Raji (cell line): Measurements from ENCODE around the gene COL1A1.

Experiments
- POLR2A ChIP-seq: IDR thresholded peaks from 2 replicates; pipeline ENCODE4 v1.6.1; 2011; ENCODE audit warnings: low read depth, low read length, control low read depth; ENCODE audit not compliant: insufficient read depth

Gene COL1A1

DNA sequence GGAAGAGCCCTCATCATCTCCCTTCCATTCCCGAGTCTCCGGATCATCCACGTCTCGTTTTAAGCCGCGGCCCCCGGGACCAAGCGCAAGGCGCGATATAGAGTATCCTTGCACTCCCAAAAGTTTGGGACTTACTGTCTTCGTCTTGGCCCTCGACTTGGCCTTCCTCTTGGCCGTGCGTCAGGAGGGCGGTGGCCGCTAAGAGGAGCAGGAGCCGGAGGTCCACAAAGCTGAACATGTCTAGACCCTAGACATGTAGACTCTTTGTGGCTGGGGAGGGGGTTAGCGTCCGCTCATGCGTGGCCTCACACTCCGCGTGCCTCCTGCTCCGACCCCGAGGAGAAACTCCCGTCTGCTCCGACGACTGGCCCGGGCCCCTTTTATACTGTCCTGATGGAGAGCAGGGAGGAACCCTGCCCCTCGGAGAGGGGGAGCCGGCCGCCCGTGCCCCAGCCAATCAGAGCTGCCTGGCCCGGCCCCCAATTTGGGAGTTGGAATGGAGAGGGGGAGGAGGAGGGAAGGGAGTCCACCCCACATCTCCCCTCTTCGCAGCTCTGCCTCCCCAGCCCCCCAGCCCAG lies at the start of gene COL1A1:
Gene COL1A1, minus strand, starts transcription at position 356 of the 579 bp plus-strand sequence. Its CDS starts 118 bp downstream, at position 238.
- TF ChIP-seq POLR2A, result no peak

- no peak for TF ChIP-seq POLR2A
Observed at GRCh38 chr17:50248255-50248654, 46.8 kb upstream of the COL1A1 start.

DNA sequence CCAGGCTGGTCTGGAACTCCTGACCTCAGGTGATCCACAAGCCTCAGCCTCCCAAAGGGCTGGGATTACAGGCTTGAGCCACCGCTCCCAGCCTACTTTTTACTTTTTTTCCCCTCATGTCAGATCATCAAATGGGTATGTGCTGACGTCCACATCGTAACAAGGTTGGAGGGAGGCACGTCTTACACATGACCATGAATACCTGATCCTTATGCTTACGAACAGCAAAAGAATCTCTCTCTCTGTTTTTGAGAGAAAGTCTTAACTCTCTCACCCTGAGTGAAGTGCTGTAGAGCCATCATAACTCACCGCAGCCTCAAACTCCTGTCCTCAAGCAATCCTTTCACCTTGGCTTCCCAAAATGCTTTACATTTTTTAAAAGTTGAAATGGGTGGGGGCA lies 43.3 kb upstream of the COL1A1 start:
- TF ChIP-seq POLR2A, result no peak

DNA sequence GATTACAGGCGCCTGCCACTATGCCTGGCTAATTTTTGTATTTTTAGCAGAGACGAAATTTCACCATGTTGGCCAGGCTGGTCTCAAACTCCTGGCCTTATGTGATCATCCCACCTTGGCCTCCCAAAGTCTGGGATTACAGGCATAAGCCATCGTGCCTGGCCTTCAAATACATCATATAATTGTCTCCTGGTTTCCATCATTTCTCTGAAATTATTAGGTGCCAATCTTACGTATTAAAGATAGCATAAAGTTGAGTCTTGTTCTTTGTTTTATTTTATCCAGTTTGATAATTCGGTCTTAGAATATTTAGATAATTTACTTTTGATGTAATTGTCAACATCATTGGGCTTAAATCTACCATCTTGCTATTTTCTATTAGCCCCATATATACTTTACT lies 40.0 kb upstream of the COL1A1 start:
- TF ChIP-seq POLR2A, result no peak

- TF ChIP-seq POLR2A, result no peak
Observed at GRCh38 chr17:50240851-50241250, 39.4 kb upstream of the COL1A1 start.

- no peak for TF ChIP-seq POLR2A
Observed at GRCh38 chr17:50239937-50240336, 38.5 kb upstream of the COL1A1 start.

- no peak for TF ChIP-seq POLR2A
Observed at GRCh38 chr17:50238601-50239280, 37.3 kb upstream of the COL1A1 start.

- no peak for TF ChIP-seq POLR2A
Observed at GRCh38 chr17:50237901-50238300, 36.5 kb upstream of the COL1A1 start.

DNA sequence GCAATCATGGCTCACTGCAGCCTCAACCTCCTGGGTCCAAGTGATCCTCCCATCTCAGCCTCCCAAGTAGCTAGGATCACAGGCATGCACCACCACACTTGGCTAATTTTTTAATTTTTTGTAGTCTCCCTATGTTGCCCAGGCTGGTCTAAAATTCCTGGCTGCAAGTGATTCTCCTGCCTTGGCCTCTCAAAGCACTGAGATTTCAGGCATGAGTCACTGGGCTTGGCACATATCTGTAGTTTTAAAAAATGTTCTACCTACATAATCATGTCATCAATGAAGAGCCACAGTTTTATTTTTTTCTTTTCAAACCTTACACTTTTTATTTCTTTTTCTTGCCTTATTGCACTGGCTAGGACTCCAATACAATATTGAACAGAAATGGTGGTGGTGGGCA lies 33.1 kb upstream of the COL1A1 start:
- no peak for TF ChIP-seq POLR2A

- TF ChIP-seq POLR2A, result no peak
Observed at GRCh38 chr17:50225701-50226240, 24.3 kb upstream of the COL1A1 start.

GRCh38 chr17:50222922-50223321 lies 21.5 kb upstream of the COL1A1 start:
- no peak for TF ChIP-seq POLR2A

DNA sequence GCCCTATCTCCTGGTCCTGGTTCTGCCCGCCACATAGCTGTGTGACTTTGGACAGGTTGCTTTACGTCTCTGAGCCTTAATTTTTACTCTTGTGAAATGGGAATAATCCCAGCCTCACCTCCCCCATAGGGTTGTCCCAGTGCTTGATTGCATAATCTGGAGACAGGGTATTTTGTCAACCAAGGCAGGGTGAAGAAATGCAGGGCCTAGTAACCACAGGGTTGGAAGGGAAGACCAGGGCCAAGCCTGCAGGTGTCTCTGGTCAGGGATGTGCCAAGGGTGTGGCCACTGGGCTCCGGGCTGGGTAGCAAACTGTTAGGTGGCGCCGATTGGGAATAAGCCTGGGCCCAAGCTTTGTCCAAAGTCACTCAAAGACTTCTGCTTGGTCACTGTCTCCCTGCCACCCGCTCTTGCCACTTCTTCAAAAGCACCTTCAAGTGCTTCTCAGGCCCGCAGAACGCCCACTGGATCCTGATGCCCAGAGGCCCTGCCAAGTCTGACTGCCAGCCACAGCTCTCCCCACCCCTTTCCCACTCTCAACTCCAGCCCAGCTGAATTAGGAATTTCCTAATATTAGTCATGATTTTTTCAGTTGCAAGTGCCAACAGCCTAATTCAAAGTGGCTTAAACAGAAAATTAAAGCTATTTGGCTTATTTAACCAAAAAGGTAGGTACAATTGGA lies 20.6 kb upstream of the COL1A1 start:
- TF ChIP-seq POLR2A, result no peak

DNA sequence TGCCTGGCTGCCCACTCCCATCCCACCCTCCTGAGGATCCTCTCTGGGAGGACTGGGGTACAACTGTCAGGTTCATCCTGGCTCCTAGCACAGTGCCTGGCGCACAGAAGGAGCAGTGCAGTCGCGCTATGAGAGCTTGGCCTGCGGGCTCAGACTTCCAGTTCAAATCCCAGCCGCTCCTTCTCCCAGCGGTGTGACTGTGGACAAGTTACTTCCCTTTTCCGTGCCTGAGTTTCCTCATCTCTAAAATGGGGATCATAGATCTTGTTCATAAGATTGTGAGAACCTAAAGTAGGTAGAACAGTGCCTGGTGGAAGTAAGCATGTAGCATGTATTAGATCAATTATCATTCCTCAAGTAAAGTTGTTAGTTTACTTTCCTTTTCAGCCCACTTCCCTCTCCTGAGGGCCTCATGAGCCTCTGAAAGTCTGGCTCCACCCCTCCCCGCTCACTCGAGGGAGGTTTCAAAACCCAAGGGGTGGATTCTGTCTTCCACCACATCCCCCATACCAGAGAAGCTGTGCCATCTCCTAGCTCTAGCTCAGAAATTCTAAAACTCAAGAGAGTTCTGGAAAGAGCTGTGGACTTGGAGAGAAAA lies 19.9 kb upstream of the COL1A1 start:
- TF ChIP-seq POLR2A, result no peak

- TF ChIP-seq POLR2A, result no peak
Observed at GRCh38 chr17:50220811-50221210, 19.4 kb upstream of the COL1A1 start.

DNA sequence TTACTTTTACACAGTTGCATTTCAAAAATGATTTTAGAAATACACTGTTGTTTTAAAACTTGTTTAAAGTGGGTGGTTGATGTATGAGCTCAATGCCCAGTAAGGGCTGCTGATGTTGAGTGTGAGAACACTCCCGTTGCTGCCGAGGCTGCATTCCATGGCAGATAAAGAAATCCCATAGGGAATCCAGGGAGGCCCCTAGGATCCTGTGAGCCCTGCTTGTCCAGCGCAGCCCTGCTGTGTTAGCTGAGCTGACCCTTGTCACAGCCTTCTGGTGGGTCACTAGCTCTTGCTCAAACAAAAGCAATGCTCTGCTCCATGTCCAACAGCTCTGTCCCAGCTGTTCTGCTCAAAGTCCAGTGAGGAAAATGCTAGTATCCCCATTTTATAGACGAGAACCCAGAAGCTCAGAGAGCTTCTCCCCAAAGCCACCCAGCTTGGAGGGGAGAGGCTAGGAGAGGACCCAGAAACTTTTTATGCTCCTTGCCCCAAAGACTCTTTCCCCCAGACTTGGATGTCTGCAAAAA lies 18.6 kb upstream of the COL1A1 start:
- TF ChIP-seq POLR2A, result no peak
